K562 treated with DMSO at 1 percent for 48 hours (cell line): ENCODE data around the gene ELOVL7. TPM values are rescaled to one million over a fixed set of nuclear protein-coding genes. Genes with fewer than 3 reads are reported as not detected.

Experiments
- total RNA-seq: library from RNA; unstranded; fragments of 300-600 nt; gene quantifications from 2 replicates; pipeline ENCODE4 v1.2.3, GENCODE V29; 2022; ENCODE audit warnings: low replicate concordance; ENCODE audit errors: extremely low read depth

The ELOVL7 gene
- total RNA-seq = not detected in 2 replicates

GRCh38 chr5:60843936-60844905, at the start of gene ELOVL7:
Gene ELOVL7, minus strand, starts transcription at chr5:60844269. Its CDS starts 56,872 bp downstream, at chr5:60787397.

Other genes starting within 250 kb of the ELOVL7 start
- gene DEPDC1B, start 144.1 kb downstream of the ELOVL7 start, total RNA-seq = not detected in 2 replicates
- not detected in 2 replicates for gene ERCC8, start 100.8 kb upstream of the ELOVL7 start, total RNA-seq
- gene NDUFAF2, start 100.9 kb upstream of the ELOVL7 start, total RNA-seq = not detected in 2 replicates